Ammon's horn (tissue), 1 donor: ENCODE measurements around the gene RSRC2.
"Not testable (repeated sequence)": the region's sequence is repeated elsewhere in the genome, so short reads cannot be mapped to it uniquely, and the experiment has no call there.

ENCODE experiments used
- DNase-seq: peaks from one replicate; pipeline ENCODE4 v3.0.0-alpha.2; 2016; ENCODE audit warnings: low spot score

Gene RSRC2

DNA sequence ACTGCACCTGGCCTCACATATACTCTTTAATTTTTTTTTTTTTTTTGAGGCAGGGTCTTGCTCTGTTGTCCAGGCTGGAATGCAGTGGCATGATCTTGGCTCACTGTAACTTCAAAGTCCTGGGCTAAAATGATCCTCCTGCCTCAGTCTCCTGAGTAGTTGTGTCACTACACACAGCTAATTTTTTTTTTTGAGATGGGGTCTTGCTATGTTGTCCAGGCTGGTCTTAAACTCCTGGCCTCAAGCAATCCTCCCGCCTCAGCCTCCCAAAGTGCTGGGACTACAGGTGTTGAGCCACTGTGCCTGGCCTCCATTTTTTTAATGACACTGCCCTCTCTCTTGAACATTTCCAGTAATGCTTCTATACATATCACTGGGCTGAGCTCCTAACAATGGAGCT lies 42.4 kb downstream of the RSRC2 start:
- DNase-seq = not testable (repeated sequence)

DNA sequence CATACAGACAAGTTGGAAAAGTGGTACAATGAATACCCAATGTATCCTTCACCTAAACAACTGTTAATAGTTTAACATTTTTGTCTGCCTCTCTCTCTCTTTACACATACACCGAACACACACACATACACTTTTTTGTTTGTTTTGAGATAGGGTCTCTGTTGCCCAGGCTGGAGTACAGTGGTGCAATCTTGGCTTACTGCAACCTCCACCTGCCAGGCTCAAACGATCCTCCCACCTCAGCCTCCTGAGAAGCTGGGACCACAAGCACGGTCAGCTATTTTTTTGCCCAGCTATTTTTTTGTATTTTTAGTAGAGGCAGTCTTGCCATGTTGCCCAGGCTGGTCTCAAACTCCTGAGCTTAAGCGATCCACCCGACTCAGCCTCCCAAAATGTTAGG lies 42.8 kb downstream of the RSRC2 start:
- DNase-seq = no peak

DNA sequence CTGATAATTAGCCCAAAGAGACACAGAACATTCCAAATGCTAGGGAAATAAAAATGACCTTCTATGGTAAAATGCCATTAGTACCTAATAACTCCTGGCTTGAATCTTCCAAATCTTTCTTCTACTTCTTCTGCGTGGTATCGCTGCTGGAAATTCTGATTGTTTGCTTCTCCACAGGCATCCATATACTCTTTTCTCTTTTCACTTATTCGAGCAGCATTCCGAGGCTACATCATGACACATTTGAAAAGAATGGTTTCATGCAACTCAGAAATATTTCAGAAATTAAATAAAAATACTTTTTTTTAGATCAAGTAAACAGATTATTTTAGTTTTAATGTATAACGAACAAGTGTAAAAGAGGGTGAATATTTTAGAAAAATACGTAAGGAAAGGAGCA lies 44.9 kb downstream of the RSRC2 start:
- no peak for DNase-seq

DNA sequence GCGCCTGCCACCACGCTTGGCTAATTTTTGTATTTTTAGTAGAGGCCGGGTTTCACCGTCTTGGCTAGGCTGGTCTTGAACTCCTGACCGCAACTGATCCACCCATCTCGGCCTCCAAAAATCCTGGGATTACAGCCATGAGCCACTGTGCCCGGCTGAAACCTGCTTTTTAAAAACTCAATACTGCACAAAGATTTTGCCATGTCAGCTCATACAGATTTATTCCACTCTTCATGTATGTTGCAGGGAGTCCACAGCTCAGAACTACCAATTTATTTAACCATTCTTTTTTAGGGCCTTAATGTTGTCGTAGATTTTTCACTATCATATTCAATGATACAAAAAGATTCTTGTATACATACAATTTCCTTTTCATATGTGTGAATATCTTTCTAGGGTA lies 46.0 kb downstream of the RSRC2 start:
- no peak for DNase-seq

DNA sequence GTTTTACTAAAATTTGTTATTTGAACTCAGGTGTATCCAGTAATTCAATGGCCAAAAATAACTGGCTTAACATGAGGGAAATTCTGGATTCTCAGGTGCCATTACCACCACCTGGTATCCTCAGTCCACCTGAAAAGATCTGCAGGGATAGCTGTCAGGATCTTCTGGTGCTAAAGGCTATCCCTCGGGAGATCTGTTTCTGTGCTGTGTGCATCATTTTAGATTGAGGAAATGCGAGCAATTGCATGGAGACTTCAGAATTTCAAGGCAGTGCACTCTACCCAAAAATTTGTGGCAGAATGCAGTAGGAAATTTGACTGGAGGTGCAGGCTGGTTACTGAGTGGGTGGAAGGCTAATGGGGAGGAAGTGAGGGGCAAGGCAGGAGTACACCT lies 52.4 kb downstream of the RSRC2 start:
- no peak for DNase-seq

DNA sequence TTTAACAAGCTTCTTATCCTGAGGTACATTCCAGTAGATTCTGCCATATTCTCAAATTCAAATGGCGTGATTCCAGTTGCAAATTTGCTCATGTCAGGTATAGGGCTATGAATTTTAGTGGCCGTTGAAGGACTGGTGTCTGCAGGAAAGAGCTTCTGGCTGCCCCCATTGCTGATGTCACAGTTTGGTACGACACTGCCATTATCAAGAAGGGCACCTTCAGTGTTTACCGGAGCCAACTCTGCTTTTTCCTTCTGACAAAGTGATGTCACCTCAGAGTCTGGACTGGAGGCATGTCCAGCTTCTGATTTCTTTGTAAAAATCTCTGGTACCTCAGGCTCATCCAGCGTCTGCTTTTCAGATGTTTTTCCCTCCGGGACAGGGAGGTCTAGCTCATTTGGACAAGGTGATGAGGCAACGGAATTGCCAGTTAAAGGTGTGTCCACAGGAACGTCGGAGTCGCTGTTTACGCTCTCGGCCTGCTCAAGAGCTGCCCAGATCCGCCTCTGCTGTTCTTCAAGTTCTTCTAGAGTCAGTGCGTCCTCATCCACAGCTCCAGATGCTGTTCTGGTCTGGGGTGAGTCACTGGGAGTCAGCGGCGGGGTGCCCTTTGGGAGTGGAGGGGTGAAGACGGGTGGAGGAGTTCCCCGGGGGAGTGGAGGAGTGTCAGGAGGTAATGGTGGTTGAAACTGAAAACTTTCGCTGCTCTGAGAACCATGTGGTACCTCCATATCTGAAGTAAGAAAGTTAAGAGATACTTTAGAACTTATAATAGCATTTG lies 53.0 kb downstream of the RSRC2 start:
- no peak for DNase-seq

DNA sequence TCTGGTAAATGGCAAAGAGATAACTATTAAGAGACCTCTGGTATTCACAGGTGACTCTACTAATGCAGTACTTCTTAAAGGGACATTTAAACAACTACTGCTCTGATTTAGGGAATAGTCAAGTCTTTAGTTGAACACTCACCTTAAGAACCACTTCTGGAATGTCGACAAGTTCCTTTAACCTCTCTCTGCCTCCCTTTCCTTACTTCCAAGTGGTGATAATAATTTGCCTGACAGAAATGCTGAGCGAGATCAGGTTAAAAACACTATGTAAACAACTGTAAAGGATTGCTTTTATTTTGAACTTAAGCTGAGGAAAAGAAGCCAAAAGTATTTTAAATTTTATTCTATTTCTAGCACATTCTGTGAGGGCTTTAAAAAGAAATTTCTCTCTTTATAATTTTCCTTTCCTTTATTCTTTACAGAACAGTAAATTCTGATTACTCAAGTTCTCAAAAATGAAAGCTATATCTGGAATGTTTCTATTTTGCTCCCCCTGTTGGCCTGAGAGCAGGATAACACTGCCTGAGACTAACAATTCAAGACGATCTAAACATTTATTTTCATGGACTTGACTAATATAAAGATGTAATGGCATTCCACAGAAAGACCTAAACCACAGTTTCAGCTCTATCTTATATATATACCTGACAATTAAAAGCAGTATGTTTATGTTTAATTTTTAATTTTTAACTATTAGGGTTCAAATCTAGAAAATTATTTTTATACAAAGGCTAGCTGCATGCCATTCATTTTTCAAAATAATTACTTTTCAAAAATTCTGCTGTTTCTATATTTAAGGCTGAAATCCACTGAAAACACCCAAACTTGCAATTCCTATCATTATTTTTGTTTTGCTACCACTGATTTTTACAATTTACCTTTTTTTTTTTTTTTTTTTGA lies 55.2 kb downstream of the RSRC2 start:
- DNase-seq = peak; percentile 64

DNA sequence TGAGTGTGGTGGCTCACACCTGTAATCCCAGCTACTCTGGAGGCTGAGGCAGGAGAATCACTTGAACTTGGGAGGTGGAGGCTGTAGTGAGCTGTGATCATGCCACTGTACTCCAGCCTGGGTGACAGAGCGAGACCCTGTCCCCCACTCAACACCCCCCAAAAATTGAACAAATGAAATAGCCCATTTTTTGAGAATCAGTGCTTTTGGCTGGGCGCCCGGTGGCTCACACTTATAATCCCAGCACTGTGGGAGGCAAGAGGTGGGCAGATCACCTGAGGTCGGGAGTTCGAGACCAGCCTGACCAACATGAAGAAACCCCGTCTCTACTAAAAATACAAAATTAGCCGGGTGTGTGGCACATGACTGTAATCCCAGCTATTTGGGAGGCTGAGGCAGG lies 56.2 kb downstream of the RSRC2 start:
- DNase-seq = not testable (repeated sequence)

DNA sequence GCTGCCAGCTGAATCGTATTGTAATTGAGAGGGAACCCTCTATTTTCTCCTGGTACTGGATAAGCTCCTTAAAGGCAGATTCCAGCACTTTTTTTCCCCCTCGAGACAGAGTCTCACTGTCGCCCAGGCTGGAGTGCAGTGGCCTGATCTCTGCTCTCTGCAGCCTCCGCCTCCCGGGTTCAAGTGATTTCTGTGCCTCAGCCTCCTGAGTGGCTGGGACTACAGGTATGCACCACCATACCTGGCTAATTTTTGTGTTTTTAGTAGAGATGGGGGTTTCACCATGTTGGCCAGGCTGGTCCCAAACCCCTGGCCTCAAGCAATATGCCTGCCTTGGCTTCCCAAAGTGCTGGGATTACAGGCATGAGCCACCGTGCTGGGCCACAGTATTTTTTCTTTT lies 56.9 kb downstream of the RSRC2 start:
- DNase-seq = not testable (repeated sequence)

DNA sequence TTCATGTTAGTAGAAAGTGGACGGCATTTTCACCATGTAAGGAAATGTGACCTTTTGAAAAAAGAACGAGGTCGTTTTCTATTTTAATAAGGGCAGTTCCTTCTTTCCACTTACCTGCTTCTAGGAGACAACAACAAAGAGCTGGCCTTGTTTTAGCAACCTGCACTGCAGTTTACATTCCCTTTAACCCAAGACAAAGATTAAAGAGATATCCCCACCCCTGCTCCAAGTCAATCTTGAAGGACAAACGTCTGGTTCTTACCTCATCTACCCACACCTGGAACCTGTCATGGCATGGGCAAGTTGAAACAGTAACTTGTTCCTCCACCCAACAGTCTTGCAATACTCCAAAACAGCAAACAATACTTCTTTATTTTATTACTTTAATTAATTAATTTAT lies 58.8 kb downstream of the RSRC2 start:
- DNase-seq = no peak

DNA sequence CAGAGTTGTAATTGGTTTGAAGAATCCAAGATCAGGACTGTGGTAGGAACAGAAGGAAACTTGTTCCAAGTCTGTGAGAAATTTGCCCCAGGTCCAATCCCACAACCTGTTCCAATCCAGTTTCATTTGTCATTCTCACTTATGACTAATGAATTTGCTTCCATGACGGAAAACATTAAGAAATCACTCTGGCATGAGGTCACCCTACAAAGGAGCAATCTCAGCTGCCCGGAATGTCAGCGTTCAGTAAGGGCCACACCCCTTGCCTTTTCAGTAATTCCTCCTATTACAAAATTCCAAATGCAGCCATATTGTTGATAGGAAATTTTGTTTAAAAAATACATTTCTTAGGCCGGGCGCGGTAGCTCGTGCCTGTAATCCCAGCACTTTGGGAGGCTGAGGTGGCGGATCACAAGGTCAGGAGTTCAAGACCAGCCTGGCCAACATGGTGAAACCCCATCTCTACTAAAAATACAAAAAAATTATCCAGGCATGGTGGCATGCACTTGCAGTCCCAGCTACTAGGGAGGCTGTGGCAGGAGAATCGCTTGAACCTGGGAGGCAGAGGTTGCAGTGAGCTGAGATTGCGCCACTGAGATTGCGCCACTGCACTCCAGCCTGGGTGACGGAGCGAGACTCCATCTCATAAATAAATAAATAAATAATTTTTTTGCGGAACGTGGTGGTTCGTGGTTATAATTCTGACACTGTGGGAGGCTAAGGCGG lies 62.3 kb downstream of the RSRC2 start:
- DNase-seq = not testable (repeated sequence)

DNA sequence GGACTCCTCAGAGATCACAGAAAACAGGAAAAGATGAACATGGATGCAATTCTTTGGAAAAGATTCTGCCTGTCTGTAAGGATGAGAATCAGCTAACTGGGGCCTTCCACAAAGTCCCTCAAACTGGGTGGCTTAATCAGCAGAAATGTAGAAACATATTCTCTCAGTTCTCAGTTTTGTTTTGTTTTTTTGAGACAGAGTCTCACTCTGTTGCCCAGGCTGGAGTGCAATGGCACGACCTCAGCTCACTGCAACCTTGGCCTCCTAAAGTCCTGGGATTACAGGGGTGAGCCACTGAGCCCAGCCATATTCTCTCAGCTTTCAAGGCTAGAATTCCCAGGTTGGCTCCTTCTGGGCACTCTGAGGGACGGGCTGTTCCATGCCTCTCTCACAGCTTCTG lies 66.1 kb downstream of the RSRC2 start:
- DNase-seq = no peak

DNA sequence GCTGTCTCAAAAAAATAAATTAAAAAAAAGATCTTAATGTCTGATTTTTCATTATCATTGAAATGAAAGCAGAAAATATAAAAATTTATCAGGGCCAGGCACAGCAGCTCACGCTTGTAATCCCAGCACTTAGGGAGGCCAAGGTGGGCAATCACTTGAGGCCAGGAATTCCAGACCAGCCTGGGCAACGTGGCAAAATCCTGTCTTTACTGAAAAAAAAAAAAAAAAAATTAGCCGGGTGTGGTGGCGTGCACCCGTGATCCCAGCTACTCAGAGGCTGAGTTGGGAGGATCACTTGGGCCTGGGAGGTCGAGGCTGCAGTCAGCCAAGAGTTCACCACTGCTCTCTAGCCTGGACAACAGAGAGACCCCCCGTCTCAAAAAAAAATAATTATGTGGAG lies 66.7 kb downstream of the RSRC2 start:
- DNase-seq = no peak

DNA sequence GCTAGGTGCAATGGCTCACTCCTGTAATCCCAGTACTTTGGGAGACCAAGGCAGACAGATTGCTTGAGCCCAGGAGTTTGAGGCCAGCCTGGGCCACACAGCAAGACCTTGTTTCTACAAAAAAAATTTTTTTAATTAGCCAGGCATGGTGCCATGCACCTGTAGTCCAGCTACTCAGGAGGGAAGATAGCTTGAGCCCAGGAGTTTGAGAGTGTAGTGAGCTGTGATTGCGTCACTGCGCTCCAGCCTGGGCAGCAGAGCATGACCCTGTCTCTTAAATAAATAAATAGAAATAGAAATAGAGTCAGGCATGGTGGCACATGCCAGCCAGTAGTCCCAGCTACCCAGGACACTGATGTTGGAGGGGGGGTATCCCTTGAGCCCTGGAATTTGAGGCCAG lies 67.5 kb downstream of the RSRC2 start:
- no peak for DNase-seq

DNA sequence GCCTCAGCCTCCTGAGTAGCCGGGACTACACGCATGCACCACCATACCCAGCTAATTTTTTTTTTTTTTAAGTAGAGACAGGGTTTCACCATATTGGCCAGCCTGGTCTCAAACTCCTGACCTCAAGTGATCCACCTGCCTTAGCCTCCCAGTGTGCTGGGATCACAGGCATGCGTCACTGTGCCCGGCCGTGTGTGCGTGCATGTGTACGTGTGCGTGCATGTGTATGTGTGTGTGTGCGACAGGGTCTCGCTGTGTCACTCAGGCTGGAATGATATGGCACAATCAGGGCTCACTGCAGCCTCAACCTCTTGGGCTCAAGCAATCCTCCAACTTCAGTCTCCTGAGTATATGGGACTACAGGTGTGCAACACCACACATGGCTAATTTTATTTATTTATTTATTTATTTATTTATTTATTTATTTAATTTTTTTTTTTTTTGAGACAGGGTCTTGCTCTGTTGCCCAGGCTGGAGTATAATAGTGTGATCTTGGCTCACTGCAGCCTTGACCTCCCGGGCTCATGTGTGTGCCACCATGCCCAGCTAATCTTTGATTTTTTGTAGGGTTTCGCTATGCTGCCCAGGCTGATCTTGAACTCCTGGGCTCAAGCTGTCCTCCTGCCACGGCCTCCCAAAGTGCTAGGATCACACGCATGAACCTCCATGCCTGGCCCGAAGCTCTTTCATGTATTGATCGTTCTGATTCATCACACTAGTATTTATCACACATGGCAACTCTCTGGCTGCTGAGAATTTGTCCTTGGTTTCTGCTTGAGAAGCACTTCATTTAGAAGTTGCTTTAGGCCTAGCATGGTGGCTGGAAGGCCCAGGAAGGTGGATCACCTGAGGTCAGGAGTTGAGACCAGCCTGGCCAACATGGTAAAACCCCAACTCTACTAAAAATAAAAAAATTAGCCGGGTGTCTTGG lies 68.4 kb downstream of the RSRC2 start:
- no peak for DNase-seq

DNA sequence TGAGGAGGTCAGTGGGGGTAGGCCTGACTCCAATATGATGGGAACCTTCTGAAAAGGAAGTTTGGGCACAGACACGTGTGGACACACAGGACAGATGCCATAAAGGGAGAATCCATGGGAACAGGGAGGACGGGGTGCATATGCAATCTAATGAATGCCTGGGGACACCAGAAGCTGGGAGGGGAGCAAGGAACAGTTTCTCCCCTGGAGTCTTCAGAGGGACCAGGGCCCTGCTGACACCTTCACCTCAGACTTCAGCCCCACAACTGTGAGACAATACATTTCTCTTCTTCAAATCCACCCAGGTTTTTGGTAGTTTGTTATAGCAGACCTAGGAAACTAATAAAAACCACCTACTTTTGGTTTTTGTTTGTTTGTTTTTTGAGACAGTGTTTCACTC lies 69.1 kb downstream of the RSRC2 start:
- DNase-seq = no peak

DNA sequence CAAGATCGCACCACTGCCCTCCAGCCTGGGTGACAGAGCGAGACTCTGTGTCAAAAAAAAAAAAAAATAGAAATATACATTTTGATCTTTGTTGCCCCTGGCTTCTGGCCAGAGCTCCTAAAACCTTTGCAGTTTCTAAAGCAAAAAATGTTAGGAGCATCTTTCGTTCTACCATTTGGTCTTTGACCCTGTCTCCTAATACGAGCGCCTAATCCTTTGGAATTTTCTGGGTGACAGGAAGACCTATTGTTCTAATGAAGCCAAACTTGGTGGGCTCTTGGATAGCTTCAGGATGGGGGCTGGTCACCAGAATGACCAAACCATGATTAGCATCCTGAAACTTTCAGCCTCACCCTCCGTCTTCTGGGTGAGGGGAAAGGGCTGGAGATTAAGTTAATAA lies 72.0 kb downstream of the RSRC2 start:
- DNase-seq = no peak

DNA sequence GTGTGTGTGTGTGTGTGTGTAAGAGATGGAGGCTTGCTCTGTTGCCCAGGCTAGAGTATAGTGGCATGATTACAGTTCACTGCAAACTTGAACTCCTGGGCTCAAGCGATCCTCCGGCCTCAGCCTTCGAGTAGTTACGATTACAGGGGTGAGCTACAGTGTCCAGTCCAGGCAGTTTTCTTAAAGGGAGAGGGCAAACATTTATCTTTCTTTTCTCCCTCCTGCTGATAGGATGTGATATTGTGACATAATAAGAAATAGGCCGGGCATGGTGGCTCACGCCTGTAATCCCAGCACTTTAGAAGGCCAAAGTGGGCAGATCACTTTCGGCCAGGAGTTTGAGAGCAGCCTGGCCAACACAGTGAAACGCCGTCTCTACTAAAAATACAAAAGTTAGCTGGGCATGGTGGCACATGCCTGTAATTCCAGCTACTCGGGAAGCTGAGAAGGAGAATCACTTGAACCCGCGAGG lies 72.5 kb downstream of the RSRC2 start:
- no peak for DNase-seq
